Spleen (tissue), 7 donors: ENCODE measurements around the gene CCL11.

ENCODE experiments used
- CTCF ChIP-seq, 11 experiments: fragments of 200-600 bp in 7 of 11; fragments of 450-650 bp in 4 of 11; sonication (generic) in 4 of 11; IDR thresholded peaks in 8 of 11; conservative IDR thresholded peaks in 3 of 11; 1 replicate in 7 of 11; 2 replicates in 4 of 11; pipeline versions ENCODE4 v1.4.0 to v1.8.0; 2016 to 2021; ENCODE audit warnings: antibody characterized with exemption in 11 of 11, inconsistent platforms in 4 of 11, mild to moderate bottlenecking in 1 of 11
- POLR2A ChIP-seq, 3 donors: fragments of 450-650 bp; IDR thresholded peaks; one replicate each; pipeline ENCODE4 v1.5.1; 2017; ENCODE audit warnings: antibody characterized with exemption in 3 of 3, mild to moderate bottlenecking in 1 of 3
- POLR2AphosphoS5 ChIP-seq, 3 donors: sonication (generic); formaldehyde crosslinking; IDR thresholded peaks; one replicate each; pipeline ENCODE4 v1.5.1; 2017; ENCODE audit warnings: antibody characterized with exemption in 3 of 3
- donor health status: DM: no; HTN: no; CAD: no; lungs with moderate emphysema.
- donor health status: DM: no; HTN: no; CAD: no.
- donor health status: DM: no; HTN: no; CAD: no.

- no peak for TF ChIP-seq CTCF (IDR thresholded peaks at IDR 0.05 in 8 of 11, conservative IDR thresholded peaks at IDR 0.05 in 3 of 11)
- TF ChIP-seq POLR2AphosphoS5 (IDR thresholded peaks at IDR 0.05), result no peak
- TF ChIP-seq POLR2A (IDR thresholded peaks at IDR 0.05), result no peak
Observed at GRCh38 chr17:34260861-34261260, 24.7 kb upstream of the CCL11 start.
